ENCODE data around the gene MOGAT3. TPM values are rescaled to one million over a fixed set of nuclear protein-coding genes. Genes with fewer than 3 reads are reported as not detected.

The MOGAT3 gene
- total and polyA plus RNA-seq, 5 experiments from 2014 or later, result not detected

GRCh38 chr7:101174322-101174854, 26.4 kb downstream of the MOGAT3 start:
- H3K27me3 Mint-ChIP-seq, result peaks cover 47 to 98% (median 73%) of the 10 kb centered on the region in 5 donors
- peak overlapping the region; percentile 25 to 86 (median 68) for H3K4me3 Mint-ChIP-seq
- POLR2A ChIA-PET, result no interaction called here
- peaks cover 0 to 5% (median 0%) of the 10 kb centered on the region in 9 donors for H3K9me3 Mint-ChIP-seq
- peaks cover 35 to 55% (median 51%) of the 10 kb centered on the region in 4 donors for H3K4me1 Mint-ChIP-seq
- peak in 1 of 10 donors; percentile 45 for DNase-seq
- H3K27ac Mint-ChIP-seq, result peak overlapping the region in 2 of 10 donors; percentile 53 to 70
- peaks cover 0 to 5% (median 0%) of the 10 kb centered on the region in 3 donors for H3K36me3 Mint-ChIP-seq
- ATAC-seq, result no peak

DNA sequence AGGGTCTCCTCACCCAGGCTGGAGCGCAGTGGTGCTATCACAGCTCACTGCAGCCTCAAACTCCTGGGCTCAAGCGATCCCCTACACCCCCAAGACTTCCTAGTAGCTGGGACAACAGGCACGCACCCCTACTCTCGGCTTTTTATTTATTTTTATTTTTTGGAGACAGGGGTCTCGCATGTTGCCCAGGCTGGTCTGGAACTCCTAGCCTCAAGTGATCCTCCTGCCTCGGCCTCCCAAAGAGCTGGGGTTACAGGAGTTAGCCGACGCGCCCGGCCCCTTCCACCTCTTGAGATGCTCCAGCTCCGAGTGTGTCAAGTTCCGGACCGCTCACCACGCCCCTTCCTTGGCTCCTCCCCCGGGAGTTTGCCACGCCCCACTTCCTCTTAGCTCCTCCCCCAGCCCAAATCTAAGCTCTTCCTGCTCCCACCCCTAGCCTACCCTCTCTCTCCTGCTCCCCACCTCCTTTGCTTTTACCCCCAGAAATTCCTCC, 27.0 kb downstream of the MOGAT3 start:
- peaks cover 35 to 55% (median 51%) of the 10 kb centered on the region in 4 donors for H3K4me1 Mint-ChIP-seq
- ATAC-seq (peak; percentile 43 to 61), DNase-seq (peak; percentile 39 to 73 (median 64))
- H3K4me3 Mint-ChIP-seq, result peak overlapping the region; percentile 25 to 86 (median 68)
- H3K36me3 Mint-ChIP-seq, result peaks cover 0 to 5% (median 0%) of the 10 kb centered on the region in 3 donors
- H3K9me3 Mint-ChIP-seq, result peaks cover 0 to 5% (median 0%) of the 10 kb centered on the region in 9 donors
- H3K27me3 Mint-ChIP-seq, result peaks cover 51 to 98% (median 74%) of the 10 kb centered on the region in 5 donors
- peak overlapping the region in 2 of 10 donors; percentile 32 to 70 for H3K27ac Mint-ChIP-seq
- POLR2A ChIA-PET, result interaction anchor here (0.7 kb wide), 1 partner anchor 17 kb away, joined by 3 read pairs; no protein-coding TSS in a partner anchor

GRCh38 chr7:101172854-101173751, 27.7 kb downstream of the MOGAT3 start:
- POLR2A ChIA-PET, result interaction anchor here (0.7 kb wide), 1 partner anchor 17 kb away, joined by 3 read pairs; no protein-coding TSS in a partner anchor
- Mint-ChIP-seq H3K4me1 (peaks cover 39 to 61% (median 56%) of the 10 kb centered on the region in 4 donors), H3K9me3 (peaks cover 0 to 5% (median 0%) of the 10 kb centered on the region in 9 donors), H3K27me3 (peaks cover 53 to 98% (median 80%) of the 10 kb centered on the region in 5 donors), H3K27ac (peak overlapping the region in 1 of 10 donors; percentile 20), H3K4me3 (peak overlapping the region in 9 of 10 donors; percentile 12 to 73 (median 50)), H3K36me3 (peaks cover 0 to 5% (median 0%) of the 10 kb centered on the region in 3 donors)
- DNase-seq (no peak), ATAC-seq (no peak)

DNA sequence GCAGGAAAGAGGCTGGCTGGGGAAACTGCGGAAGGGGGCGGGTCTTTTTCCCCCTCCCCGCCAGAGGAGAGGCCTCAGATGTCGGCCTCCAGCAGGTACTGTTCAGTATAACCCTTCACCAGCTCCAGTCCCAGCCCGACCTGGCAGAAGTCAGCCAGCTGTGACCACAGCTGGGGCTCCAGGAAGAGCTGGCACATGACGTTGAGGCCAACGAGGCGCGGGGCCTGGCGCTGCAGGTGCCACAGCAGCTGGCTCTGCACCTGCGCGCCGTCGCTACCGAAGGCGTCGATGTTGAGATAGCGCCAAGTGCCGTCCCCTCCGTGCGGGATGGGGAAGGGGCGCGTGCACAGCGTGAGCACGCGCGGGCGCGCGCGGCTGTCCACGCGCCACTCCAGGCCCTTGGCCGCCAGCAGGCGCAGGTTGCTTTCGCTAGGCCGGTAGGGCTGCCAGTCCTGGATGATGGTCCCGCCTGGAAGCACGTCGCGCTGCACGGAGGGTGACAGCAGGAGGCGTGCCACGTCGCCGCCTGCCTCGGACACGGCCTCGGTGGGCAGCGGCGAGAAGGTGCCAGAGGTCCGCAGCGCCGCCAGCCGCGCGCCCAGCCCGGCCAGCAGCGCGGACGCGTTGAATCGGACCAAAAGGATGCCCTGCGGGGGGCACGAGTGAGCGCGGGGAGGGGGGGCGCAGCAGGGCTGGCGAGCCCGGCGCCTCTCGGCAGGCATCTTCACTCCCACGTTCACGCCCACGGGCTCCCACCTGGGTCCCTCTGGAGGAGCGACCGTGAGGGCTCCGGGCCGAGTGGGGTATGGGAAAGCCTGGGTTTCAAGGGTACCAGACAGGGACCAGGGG, 28.6 kb downstream of the MOGAT3 start:
- Mint-ChIP-seq H3K4me1 (peaks cover 42 to 67% (median 61%) of the 10 kb centered on the region in 4 donors), H3K36me3 (peaks cover 0 to 5% (median 0%) of the 10 kb centered on the region in 3 donors), H3K9me3 (peaks cover 0 to 5% (median 0%) of the 10 kb centered on the region in 9 donors), H3K27ac (no peak overlapping the region), H3K4me3 (peak overlapping the region; percentile 11 to 81 (median 61)), H3K27me3 (peaks cover 52 to 98% (median 79%) of the 10 kb centered on the region in 5 donors)
- DNase-seq (no peak), ATAC-seq (no peak)
- POLR2A ChIA-PET, result interaction anchor here (0.6 kb wide), 1 partner anchor 69 kb away, joined by 3 read pairs; no protein-coding TSS in a partner anchor

DNA sequence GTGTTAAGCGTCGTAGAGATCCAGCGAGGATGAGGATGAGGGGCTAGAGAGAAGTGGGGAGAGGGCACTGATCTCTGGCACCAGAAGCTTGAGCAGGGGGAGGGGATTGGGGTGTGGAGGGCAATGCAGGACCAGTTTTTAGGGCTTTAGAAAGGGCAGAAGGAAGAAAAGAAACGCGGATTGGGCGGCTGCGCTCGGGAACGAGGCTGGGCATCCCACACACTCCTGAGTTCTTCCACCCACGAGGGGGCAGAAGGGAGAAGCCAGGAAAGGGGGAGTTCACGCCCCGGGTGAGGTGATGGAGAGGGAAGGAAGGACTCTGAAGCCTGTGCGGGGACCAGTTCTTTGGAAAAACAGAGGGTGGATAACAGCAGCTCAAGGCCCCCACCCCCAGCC, 29.4 kb downstream of the MOGAT3 start:
- POLR2A ChIA-PET, result no interaction called here
- Mint-ChIP-seq H3K27ac (peak overlapping the region in 3 of 10 donors; percentile 61 to 73 (median 70)), H3K9me3 (peaks cover 0 to 3% (median 0%) of the 10 kb centered on the region in 9 donors), H3K36me3 (peaks cover 0 to 5% (median 0%) of the 10 kb centered on the region in 3 donors), H3K4me3 (peak overlapping the region; percentile 37 to 81 (median 64)), H3K4me1 (peaks cover 48 to 74% (median 66%) of the 10 kb centered on the region in 4 donors), H3K27me3 (peaks cover 51 to 98% (median 78%) of the 10 kb centered on the region in 5 donors)
- ATAC-seq, result no peak
- DNase-seq, result no peak

GRCh38 chr7:101170617-101171441, 30.0 kb downstream of the MOGAT3 start:
- Mint-ChIP-seq H3K9me3 (peaks cover 0 to 3% (median 0%) of the 10 kb centered on the region in 9 donors), H3K4me3 (peak overlapping the region; percentile 37 to 81 (median 64)), H3K27ac (peak overlapping the region in 2 of 10 donors; percentile 70 to 73), H3K4me1 (peaks cover 52 to 80% (median 71%) of the 10 kb centered on the region in 4 donors), H3K27me3 (peaks cover 51 to 98% (median 77%) of the 10 kb centered on the region in 5 donors), H3K36me3 (peaks cover 0 to 5% (median 0%) of the 10 kb centered on the region in 3 donors)
- DNase-seq (peak in 4 of 10 donors; percentile 37 to 65 (median 47)), ATAC-seq (peak; percentile 38 to 70)
- POLR2A ChIA-PET, result no interaction called here

DNA sequence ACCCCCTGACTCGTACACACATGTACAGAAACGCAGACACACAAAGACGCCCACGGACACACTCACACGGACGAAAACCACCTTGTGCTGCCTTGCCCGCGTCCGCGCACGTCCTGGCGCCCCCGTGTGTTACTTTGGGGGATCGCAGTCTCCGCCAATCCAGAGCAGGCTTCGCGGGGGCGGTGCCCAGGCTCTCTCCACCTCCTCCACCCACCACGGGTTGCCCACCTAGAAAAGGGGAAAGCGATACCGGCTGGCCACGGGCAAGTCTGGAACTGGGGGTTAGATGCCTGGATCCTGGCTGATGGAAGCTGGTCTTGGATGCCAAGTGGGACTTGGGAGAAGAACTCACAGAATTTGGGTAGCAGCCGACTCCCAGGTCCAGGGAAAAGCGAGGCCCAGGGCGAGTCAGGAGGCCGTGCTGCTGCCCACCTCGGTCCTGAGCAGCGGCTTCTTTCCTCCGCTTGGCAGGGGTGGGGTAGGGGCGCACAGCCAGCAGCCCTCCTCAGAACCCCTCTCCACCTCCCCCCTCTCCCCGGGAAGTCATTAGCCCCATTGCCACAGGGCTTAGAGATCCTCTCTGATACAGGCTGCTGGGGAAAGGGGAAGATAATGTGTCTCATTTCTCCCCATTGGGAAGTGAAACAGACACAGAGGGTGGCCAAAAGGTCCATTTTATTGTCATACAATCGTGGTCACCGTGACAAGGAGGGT, 30.8 kb downstream of the MOGAT3 start:
- POLR2A ChIA-PET, result no interaction called here
- Mint-ChIP-seq H3K4me3 (peak overlapping the region; percentile 30 to 81 (median 64)), H3K27ac (peak overlapping the region in 2 of 10 donors; percentile 29 to 60), H3K36me3 (peaks cover 0 to 11% (median 2%) of the 10 kb centered on the region in 3 donors), H3K27me3 (peaks cover 52 to 98% (median 77%) of the 10 kb centered on the region in 5 donors), H3K9me3 (peaks cover 0 to 3% (median 0%) of the 10 kb centered on the region in 9 donors), H3K4me1 (peaks cover 57 to 88% (median 77%) of the 10 kb centered on the region in 4 donors)
- DNase-seq (peak; percentile 63 to 84 (median 78)), ATAC-seq (peak; percentile 54 to 58)

- Mint-ChIP-seq H3K27ac (peak overlapping the region in 3 of 10 donors; percentile 29 to 60 (median 49)), H3K36me3 (peaks cover 0 to 11% (median 2%) of the 10 kb centered on the region in 3 donors), H3K4me3 (peak overlapping the region in 9 of 10 donors; percentile 30 to 77 (median 63)), H3K4me1 (peaks cover 57 to 89% (median 77%) of the 10 kb centered on the region in 4 donors), H3K9me3 (peaks cover 0 to 3% (median 0%) of the 10 kb centered on the region in 9 donors), H3K27me3 (peaks cover 51 to 96% (median 72%) of the 10 kb centered on the region in 5 donors)
- POLR2A ChIA-PET, result no interaction called here
- peak in 1 of 2 donors; percentile 3 for ATAC-seq
- DNase-seq, result no peak
These were observed 31.6 kb downstream of the MOGAT3 start for GRCh38 chr7:101169110-101169837.

DNA sequence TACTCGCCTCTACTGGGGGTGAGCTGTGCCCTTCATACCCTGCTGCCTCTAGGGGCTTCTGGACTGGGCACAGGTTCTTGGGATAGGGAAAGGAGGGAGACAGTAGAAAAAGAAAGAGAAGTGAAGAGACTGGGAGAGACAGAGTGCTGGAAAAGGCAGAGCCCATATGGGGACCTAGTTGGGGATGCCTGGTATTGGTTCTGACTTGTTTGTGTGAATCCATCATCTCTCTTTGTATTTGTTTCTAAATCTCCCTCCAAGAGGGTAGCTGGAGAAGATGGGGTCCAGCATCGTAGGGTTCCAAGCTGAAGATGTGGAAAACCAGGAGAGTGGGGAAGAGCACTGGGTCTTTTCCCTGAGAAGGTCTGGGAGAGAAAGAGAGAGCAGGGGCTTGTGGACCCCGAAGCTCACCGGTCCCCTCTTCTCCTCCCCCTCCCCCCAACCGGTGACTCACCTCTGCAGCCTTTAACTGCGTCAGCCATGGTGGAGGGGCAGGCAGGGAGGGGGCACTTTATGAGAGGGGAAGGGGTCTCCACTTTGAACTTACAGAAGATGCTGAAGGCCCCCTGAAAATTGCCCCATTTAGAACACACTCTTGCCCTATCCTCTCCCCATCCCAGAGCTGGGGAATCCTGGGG, 32.3 kb downstream of the MOGAT3 start:
- Mint-ChIP-seq H3K27ac (peak overlapping the region in 1 of 10 donors; percentile 50), H3K9me3 (no peaks in the 10 kb centered on the region), H3K36me3 (peaks cover 0 to 6% (median 2%) of the 10 kb centered on the region in 3 donors), H3K4me3 (peak overlapping the region in 4 of 10 donors; percentile 31 to 61 (median 48)), H3K4me1 (peaks cover 52 to 82% (median 72%) of the 10 kb centered on the region in 4 donors), H3K27me3 (peaks cover 48 to 89% (median 67%) of the 10 kb centered on the region in 5 donors)
- ATAC-seq (no peak), DNase-seq (no peak)
- POLR2A ChIA-PET, result no interaction called here
